ENCODE measurements around the gene TM4SF18. TPM values are rescaled to one million over a fixed set of nuclear protein-coding genes. Genes with fewer than 3 reads are reported as not detected.

The TM4SF18 gene
- total RNA-seq, 1 donor from 2014 or later = 13.4 TPM

GRCh38 chr3:149364624-149365023, 31.2 kb upstream of the TM4SF18 start:
- H3K36me3 ChIP-seq = no peaks in the 10 kb centered on the region
- H3K9me3 ChIP-seq = no peaks in the 10 kb centered on the region
- no peak overlapping the region for H3K4me3 ChIP-seq
- DNase-seq (no peak), ATAC-seq (no peak)
- no peaks in the 10 kb centered on the region for H3K27me3 ChIP-seq
- intact Hi-C loops (cut with DNase I) = no loop called here
- H3K4me1 ChIP-seq = no peaks in the 10 kb centered on the region
- no peak for TF ChIP-seq CTCF (IDR thresholded peaks at IDR 0.05)
- no peak overlapping the region for H3K27ac ChIP-seq

- H3K27me3 ChIP-seq = no peaks in the 10 kb centered on the region
- H3K4me1 ChIP-seq = no peaks in the 10 kb centered on the region
- H3K9me3 ChIP-seq = no peaks in the 10 kb centered on the region
- intact Hi-C loops (cut with DNase I) = no loop called here
- no peaks in the 10 kb centered on the region for H3K36me3 ChIP-seq
- H3K4me3 ChIP-seq = no peak overlapping the region
- H3K27ac ChIP-seq = no peak overlapping the region
- TF ChIP-seq CTCF (IDR thresholded peaks at IDR 0.05) = no peak
- ATAC-seq (no peak), DNase-seq (no peak)
Measured at GRCh38 chr3:149363053-149363452, 29.6 kb upstream of the TM4SF18 start.

GRCh38 chr3:149362366-149362765, 28.9 kb upstream of the TM4SF18 start:
- Histone ChIP-seq H3K27ac (no peak overlapping the region), H3K4me3 (no peak overlapping the region), H3K36me3 (no peaks in the 10 kb centered on the region), H3K4me1 (no peaks in the 10 kb centered on the region), H3K9me3 (no peaks in the 10 kb centered on the region), H3K27me3 (no peaks in the 10 kb centered on the region)
- ATAC-seq (no peak), DNase-seq (no peak)
- intact Hi-C loops (cut with DNase I) = no loop called here
- no peak for TF ChIP-seq CTCF (IDR thresholded peaks at IDR 0.05)

- TF ChIP-seq CTCF (IDR thresholded peaks at IDR 0.05) = no peak
- H3K27ac ChIP-seq = no peak overlapping the region
- no peak for ATAC-seq
Measured at GRCh38 chr3:149356630-149357029, 23.2 kb upstream of the TM4SF18 start.

GRCh38 chr3:149356044-149356592, 22.7 kb upstream of the TM4SF18 start:
- Histone ChIP-seq H3K36me3 (no peaks in the 10 kb centered on the region), H3K27ac (no peak overlapping the region)

More at GRCh38 chr3:149356630-149357029, 23.2 kb upstream of the TM4SF18 start:
- H3K27me3 ChIP-seq = no peaks in the 10 kb centered on the region
- H3K36me3 ChIP-seq = no peaks in the 10 kb centered on the region
- H3K4me3 ChIP-seq = no peak overlapping the region
- intact Hi-C loops (cut with DNase I) = no loop called here
- peaks cover 7% of the 10 kb centered on the region for H3K4me1 ChIP-seq
- DNase-seq = no peak
- H3K9me3 ChIP-seq = no peaks in the 10 kb centered on the region

More at GRCh38 chr3:149356044-149356592, 22.7 kb upstream of the TM4SF18 start:
- Histone ChIP-seq H3K27me3 (no peaks in the 10 kb centered on the region), H3K4me3 (no peak overlapping the region), H3K4me1 (peaks cover 7% of the 10 kb centered on the region), H3K9me3 (no peaks in the 10 kb centered on the region)
- ATAC-seq (peak; percentile 38), DNase-seq (no peak)
- TF ChIP-seq CTCF (IDR thresholded peaks at IDR 0.05) = no peak
- intact Hi-C loops (cut with DNase I) = no loop called here
